BJ (cell line): ENCODE measurements around the gene RETN. TPM values are rescaled to one million over a fixed set of nuclear protein-coding genes. Genes with fewer than 3 reads are reported as not detected.

Source experiments
- CTCF ChIA-PET: fragments of 350-600 bp; formaldehyde crosslinking; extraction: SDS; loops from one replicate; lab custom pipeline; 2021; ENCODE audit warnings: antibody characterized with exemption, inconsistent platforms; lab: Yijun Ruan, JAX
- POLR2A ChIA-PET: fragments of 300-600 bp; sonication (Branson Sonifier 250); formaldehyde crosslinking; extraction: SDS; loops from one replicate; lab custom pipeline; 2021; ENCODE audit warnings: antibody characterized with exemption; lab: Charles Lee
- DNase-seq: peaks from one replicate; pipeline ENCODE4 v3.0.0-alpha.2; 2011; ENCODE audit warnings: low read depth
- H3K27me3 ChIP-seq: 2 replicates; pipeline ENCODE4 v1.6.0; 2011; ENCODE audit warnings: low read length; ENCODE audit not compliant: control insufficient read depth, insufficient read depth
- H3K36me3 ChIP-seq: 2 replicates; pipeline ENCODE4 v1.5.1; 2011; ENCODE audit warnings: low read length; ENCODE audit not compliant: control insufficient read depth, insufficient read depth
- H3K4me3 ChIP-seq: 2 replicates; pipeline ENCODE4 v1.5.1; 2011; ENCODE audit warnings: low read depth, mild to moderate bottlenecking, control low read depth, low read length
- CTCF ChIP-seq: IDR thresholded peaks from 2 replicates; pipeline ENCODE4 v1.5.1; 2011; ENCODE audit warnings: low read depth, mild to moderate bottlenecking, control low read depth, inconsistent platforms, low read length, moderate library complexity; ENCODE audit not compliant: insufficient read depth
- polyA plus RNA-seq: library from polyadenylated mRNA; depleted of rRNA; stranded (reverse); fragments of >200 nt; gene quantifications from 2 replicates; pipeline ENCODE4 v1.2.3, GENCODE V29; 2011

The RETN gene
- polyA plus RNA-seq, 1 experiment, result not detected

- H3K4me3 ChIP-seq, result no peak overlapping the region
- no peaks in the 10 kb centered on the region for H3K36me3 ChIP-seq
- ChIA-PET POLR2A (no interaction called here), CTCF (no interaction called here)
- TF ChIP-seq CTCF, result no peak
- no peak for DNase-seq
- H3K27me3 ChIP-seq, result no peaks in the 10 kb centered on the region; the same call in 1 of the 2 replicates
Observed at GRCh38 chr19:7691497-7691896, 22.6 kb downstream of the RETN start.

GRCh38 chr19:7692417-7693088, 23.7 kb downstream of the RETN start:
- POLR2A ChIA-PET, result no interaction called here
- CTCF ChIA-PET, result interaction anchor here (1.1 kb wide), 1 partner anchor 10 kb away, joined by 3 read pairs; no protein-coding TSS in a partner anchor
- no peak for DNase-seq
- no peaks in the 10 kb centered on the region for H3K36me3 ChIP-seq
- no peaks in the 10 kb centered on the region; the same call in 1 of the 2 replicates for H3K27me3 ChIP-seq
- no peak overlapping the region for H3K4me3 ChIP-seq
- TF ChIP-seq CTCF, result no peak

GRCh38 chr19:7694499-7694898, 25.6 kb downstream of the RETN start:
- DNase-seq, result no peak
- no peak for TF ChIP-seq CTCF
- no peaks in the 10 kb centered on the region for H3K36me3 ChIP-seq
- H3K27me3 ChIP-seq, result no peaks in the 10 kb centered on the region; the same call in 1 of the 2 replicates
- no peak overlapping the region for H3K4me3 ChIP-seq
- POLR2A ChIA-PET, result no interaction called here
- CTCF ChIA-PET, result no interaction called here

GRCh38 chr19:7697721-7698287, 29.0 kb downstream of the RETN start:
- ChIA-PET POLR2A (no interaction called here), CTCF (interaction anchor here (4.1 kb wide), 1 partner anchor 16 kb away, joined by 20 read pairs; the partner anchor contains the start of gene TRAPPC5)
- no peak for DNase-seq
- no peak for TF ChIP-seq CTCF
- H3K36me3 ChIP-seq, result no peaks in the 10 kb centered on the region
- no peaks in the 10 kb centered on the region; the same call in 1 of the 2 replicates for H3K27me3 ChIP-seq
- H3K4me3 ChIP-seq, result no peak overlapping the region

GRCh38 chr19:7698583-7698982, 29.7 kb downstream of the RETN start:
- DNase-seq, result no peak
- ChIA-PET CTCF (interaction anchor here (4.1 kb wide), 1 partner anchor 17 kb away, joined by 20 read pairs; the partner anchor contains the start of gene TRAPPC5), POLR2A (interaction anchor here (0.5 kb wide), 1 partner anchor 47 kb away, joined by 3 read pairs; no protein-coding TSS in a partner anchor)
- TF ChIP-seq CTCF, result no peak
- H3K27me3 ChIP-seq, result no peaks in the 10 kb centered on the region; the same call in 1 of the 2 replicates
- H3K36me3 ChIP-seq, result no peaks in the 10 kb centered on the region
- no peak overlapping the region for H3K4me3 ChIP-seq
